GM18870 (cell line): ENCODE measurements around the gene PODNL1.

Source experiments
- ATAC-seq: cut with Tn5 transposase; IDR thresholded peaks from one replicate; pipeline ENCODE4 v1.9.1; 2021; ENCODE audit warnings: moderate library complexity; ENCODE audit not compliant: unreplicated experiment

The PODNL1 gene

DNA sequence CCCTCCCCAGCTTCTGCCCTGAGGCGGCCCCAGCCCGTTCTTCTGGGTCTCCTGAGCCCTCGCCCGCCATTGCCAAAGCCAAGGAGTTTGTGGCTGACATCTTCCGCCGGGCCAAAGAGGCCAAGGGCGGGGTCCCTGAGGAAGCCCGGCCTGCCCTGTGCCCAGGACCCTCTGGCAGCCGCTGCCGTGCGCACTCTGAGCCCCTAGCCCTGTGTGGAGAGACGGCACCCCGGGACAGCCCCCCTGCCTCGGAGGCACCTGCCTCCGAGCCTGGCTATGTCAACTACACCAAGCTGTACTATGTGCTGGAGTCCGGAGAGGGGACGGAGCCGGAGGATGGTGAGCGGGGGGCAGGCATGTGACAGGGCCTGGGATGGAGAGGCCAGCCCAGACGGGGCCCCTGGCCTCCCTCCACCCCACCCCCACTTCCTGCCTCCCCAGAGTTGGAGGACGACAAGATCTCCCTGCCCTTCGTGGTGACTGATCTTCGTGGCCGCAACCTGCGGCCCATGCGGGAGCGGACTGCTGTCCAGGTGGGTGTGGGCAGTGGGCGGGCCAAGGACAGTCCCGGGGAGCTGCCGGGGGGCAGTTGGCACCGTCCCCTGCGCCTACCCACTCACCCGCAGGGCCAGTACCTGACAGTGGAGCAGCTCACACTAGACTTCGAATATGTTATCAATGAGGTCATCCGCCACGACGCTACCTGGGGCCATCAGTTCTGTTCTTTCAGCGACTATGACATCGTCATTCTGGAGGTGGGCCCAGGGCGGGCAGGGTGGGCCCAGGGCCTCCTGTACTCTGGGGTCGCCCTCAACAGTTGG lies 21.1 kb upstream of the PODNL1 start:
- ATAC-seq: no peak

DNA sequence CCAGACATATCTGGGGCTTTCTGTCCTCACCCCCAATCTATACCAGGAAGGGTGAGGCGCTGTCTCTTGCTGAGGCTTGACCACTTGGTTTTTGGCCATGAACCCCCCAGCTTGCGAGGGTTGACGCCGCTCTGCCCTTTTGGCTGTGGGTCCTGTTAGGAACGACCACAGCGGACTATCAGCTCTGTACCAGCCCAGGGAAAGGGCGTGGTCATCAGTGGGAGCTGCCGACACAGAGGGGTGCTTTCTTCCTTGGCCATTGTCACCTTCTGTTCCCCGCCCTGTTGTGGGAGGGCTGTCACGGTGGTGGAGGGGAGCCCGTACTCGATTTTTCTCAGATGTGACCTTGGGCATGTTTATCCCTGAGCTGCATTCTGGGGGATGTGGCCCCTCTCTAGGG lies 19.8 kb upstream of the PODNL1 start:
- no peak for ATAC-seq

- ATAC-seq: no peak
Measured at GRCh38 chr19:13957051-13957450, 18.8 kb upstream of the PODNL1 start.

GRCh38 chr19:13956365-13956744 lies 18.1 kb upstream of the PODNL1 start:
- ATAC-seq: no peak

- ATAC-seq: no peak
Measured at GRCh38 chr19:13955662-13956364, 17.6 kb upstream of the PODNL1 start.

- ATAC-seq: no peak
Measured at GRCh38 chr19:13954185-13954584, 16.0 kb upstream of the PODNL1 start.

DNA sequence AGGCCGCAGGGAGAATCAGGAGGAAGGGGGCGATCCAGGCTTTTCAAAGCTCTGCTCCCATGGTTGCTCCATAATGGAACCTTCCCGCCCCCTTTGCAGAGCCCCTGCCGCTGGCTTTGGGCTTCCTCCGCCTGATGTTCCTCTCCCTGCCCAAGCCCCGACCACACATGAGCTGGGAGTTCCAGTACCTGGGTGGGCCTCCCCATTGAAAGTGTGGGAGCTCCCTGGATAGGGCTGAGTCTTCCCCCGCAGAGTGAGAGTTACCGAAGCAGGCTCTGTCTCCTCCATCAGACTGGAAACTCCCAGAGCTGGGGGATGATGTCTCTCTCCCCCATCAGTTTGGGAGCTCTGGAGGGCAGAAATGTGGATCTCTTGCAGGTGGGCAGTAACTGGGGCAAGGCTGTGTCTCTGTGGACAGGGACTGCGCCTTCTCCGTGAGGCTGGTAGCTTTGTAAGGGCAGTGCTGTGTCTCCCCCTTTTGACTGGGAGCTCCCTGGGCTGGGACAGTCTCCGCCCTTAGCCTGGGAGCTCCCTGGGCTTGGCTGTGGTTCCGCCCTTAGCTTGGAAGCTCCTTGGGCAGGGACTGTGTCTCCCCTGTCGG lies 14.8 kb upstream of the PODNL1 start:
- no peak for ATAC-seq

GRCh38 chr19:13952154-13952930 lies 14.1 kb upstream of the PODNL1 start, which contains the start of gene DCAF15:
Gene DCAF15, plus strand, starts transcription at chr19:13952509. Its CDS starts 4 bp downstream, at chr19:13952513.
- ATAC-seq: peak; percentile 97

DNA sequence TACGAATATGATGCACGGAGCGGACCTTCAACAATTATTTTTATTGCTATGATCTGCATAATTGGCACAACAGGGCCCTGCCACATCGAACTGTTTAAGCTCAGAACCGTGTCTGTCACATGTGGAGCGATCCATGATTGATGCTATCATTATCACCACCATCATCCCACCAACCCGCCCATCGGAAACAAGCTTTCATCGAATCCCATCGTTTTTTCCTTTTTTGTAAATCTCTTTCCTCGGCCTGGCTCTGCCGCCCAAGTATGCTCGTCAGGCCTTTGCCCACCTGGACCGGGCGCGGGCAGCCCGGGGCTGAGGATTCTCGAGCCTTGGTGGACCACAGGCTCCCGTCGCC lies 13.6 kb upstream of the PODNL1 start:
- ATAC-seq: no peak

DNA sequence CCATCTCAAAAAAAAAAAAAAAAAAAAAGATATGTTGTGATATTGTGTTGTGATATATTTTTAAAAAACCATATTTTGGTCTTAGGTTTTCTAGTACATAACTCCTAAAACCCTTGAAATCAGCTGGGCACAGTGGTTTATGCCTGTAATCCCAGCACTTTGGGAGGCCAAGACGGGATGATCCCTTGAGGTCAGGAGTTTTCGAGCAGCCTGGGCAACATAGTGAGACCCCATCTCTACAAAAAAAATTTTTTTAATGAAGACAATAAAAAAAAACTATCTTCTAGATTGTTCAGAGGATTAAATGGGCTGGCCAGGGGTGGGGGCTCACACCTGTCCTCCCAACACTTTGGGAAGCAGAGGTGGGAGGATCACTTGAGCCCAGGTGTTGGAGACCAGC lies 12.8 kb upstream of the PODNL1 start:
- no peak for ATAC-seq

GRCh38 chr19:13946414-13946813 lies 8.2 kb upstream of the PODNL1 start:
- ATAC-seq: no peak

- no peak for ATAC-seq
Measured at GRCh38 chr19:13942023-13942684, 3.9 kb upstream of the PODNL1 start.

GRCh38 chr19:13937479-13938300 lies 527 bp downstream of the PODNL1 start:
- ATAC-seq: no peak

DNA sequence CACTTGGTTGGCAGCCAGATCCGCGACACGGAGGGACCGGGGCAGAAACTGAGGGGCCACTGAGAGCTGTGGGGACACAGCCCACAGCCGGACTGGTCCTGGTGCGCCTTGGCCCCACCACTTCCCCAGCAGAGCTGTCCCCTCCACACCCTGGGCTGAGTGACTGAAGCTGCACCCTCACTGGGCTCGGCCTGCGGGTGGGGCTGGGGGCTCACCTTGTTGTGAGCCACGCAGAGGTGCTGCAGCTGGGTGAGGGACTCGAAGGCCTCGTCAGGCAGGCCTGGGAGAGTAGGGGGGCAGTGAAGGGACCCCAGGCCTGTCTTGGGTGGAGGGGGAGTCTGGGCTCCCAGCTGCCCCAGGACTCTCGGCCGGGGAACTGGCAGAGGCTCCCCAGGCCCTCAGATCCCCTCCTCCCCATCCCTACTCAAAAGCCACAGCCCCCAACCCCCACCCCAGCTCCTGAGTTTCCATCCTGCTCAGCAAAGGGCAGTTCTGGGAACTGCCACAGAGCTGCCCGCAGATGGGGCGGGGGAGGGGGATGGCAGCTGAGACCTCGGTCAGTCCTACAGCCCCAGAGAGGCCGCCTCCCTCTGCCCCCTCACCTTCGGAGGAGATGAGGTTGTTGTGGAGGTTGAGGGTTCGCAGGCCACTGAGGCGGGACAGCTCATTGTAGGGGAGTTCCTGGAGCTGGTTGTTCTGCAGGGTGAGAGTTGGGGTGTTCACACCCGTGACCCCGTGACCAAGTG lies 2.3 kb downstream of the PODNL1 start:
- no peak for ATAC-seq

DNA sequence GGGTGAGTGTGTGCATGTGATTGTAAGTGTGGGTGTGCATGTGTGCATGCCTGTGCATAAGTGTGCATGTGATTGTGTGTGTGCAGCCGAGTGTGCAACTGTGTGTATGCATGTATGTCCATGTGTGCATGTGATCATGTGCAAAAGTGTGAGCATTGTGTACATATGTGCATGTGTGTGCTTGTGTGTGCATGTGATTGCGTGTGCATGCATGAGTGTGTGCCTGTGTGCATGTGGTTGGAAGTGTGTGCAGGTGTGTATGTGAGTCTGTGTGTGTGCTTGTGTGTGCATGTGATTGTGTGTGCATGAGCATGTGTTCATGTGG lies 3.5 kb downstream of the PODNL1 start:
- no peak for ATAC-seq

DNA sequence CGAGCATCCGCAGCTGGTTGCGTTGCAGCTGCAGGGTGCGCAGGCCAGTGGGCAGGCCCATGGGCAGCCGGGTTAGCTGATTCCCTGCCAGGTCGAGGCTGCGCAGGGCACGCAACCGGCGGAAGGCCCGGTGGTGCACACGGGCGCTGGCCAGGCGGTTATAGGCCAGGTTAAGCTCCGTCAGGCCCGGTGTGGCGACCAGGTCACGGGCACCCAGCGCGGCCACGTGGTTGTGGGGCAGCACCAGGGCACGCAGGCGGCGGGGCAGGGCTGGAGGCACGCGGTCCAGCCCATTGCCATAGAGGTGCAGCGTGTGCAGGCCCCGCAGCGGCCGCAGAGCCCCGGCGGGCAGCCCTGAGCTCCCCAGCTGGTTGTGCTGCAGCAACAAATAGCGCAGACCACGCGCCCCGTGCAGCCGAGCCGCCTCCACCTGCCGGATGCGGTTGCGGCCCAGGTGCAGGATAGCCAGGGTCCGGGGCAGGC lies 5.3 kb downstream of the PODNL1 start:
- ATAC-seq: no peak

GRCh38 chr19:13932149-13932637 lies 6.0 kb downstream of the PODNL1 start:
- ATAC-seq: no peak

DNA sequence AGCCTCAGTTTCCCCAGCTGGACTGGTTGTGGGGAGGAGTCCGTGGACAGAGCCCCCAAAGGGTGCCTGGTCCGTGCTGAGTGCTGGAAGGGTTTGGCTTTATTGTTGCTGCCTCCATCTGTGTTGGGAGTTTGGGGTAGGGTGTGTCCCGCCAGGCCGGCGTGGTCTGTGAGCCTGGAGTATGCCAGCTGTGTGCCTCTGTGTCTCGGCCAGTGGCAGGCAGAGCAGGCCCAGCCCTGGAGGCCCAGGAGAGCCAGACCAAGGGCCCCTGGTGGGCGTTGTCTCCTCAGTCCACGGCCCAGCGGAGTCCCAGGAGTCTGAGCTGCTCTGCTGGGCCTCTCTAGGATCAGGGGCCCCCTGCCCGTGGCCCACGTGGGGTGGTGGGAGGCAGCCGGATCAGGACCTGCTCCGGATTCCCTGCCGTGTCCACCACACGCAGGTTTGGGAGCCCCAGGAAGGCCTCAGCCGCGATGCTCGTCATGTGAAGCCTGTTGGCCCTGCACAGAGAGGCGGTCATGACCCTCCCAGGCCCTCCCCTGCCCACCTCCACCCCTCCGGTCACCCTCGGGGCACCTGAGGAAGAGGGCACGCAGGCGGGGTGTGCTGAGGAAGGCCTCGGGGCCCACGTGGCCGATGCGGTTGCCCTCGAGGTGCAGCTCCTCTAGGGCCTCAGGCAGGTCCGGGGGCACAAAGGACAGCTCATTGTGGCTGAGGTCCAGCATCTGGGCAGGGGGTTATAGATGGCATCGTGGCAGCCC lies 6.6 kb downstream of the PODNL1 start:
- ATAC-seq: no peak
